Non-pigmented ciliary epithelial cell (primary cell): ENCODE data around the gene AMFR.
"Not testable (repeated sequence)": the region's sequence is repeated elsewhere in the genome, so short reads cannot be mapped to it uniquely, and the experiment has no call there.

ENCODE experiments used
- DNase-seq: peaks from one replicate; pipeline ENCODE4 v3.0.0-alpha.2; 2010; ENCODE audit warnings: low read depth

Gene AMFR

DNA sequence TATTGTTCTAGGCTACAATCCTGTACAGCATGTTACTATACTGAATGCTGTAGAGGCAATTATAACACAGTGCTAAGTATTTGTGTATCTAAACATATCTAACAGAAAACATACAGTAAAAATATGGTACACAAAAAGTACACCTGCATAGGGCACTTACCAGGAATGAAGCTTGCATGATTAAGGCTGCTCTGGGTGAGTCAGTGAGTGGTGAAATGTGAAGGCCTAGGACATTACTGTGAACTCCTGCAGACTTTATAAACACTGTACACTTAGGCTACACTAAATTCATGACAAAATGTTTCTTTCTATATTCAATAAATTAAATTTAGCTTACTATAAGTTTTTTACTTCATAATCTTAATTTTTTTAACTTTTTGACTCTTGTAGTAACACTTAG is 37.1 kb downstream of the AMFR start:
- no peak for DNase-seq

DNA sequence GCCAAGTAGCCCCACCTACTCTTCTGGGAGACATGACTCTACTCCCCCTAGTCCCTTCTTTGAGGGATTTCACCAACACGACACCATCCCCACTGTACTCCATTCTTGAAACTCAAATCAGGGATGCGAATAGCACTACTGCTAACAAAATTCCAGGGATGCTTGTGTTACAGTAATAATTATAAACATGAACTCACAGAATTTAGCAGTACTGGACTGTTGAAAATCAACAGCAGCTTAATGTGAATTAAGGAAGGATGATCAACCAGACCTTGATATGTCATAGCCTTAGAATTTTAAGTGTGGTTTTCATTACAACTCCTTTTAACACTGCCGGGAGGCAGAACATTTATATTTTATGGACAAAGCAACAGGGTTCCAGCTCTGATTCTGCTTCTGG is 37.9 kb downstream of the AMFR start:
- DNase-seq = no peak

DNA sequence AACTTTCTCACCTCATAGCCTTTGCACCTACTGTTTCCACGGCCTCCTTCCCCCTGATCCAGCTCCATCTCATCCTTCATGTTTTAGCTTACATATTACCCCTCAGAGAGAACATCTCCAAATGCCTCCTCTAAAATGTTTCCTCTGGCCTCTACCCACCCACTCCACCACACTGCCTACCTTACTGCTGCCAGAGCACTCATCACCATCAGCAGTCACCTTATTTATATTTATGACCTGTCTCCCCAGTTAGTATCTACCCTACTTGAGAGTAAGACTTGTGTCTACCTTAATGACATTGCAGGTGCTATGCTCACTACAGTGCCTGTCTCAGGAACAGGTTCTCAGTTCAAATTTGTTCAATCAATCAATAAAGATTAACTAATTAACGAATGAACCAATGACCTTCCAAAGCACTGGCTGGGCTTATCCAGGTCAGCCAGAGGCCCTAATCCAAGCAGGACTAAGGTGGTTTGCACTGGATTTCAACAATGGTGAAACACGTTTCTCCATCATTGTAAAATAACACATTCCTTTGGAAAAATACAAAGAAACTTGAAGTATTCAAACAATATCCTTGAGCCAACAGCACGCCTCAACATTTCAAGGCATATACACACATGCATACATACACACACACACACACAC is 41.1 kb downstream of the AMFR start:
- no peak for DNase-seq

DNA sequence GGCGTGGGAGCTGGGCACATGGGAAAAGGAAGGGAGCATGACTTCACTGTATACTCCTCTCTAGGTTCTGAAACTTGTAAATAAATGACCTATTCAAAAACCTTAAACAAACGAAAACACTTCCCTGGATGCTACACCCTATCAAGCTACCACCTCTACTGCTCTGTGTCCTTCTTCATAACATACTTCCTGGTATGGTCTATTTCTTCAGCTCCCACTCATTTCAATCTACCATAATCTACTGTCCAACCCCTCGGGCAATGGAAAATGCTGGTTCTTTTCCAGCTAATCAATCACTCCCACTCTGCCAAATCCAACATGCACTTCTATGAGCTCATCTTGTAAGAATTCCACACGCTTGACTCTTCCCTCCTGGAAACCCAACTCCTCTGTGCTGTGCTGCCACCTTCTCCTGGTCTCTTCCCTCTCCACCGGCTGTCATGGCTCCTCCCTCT is 42.4 kb downstream of the AMFR start:
- no peak for DNase-seq

DNA sequence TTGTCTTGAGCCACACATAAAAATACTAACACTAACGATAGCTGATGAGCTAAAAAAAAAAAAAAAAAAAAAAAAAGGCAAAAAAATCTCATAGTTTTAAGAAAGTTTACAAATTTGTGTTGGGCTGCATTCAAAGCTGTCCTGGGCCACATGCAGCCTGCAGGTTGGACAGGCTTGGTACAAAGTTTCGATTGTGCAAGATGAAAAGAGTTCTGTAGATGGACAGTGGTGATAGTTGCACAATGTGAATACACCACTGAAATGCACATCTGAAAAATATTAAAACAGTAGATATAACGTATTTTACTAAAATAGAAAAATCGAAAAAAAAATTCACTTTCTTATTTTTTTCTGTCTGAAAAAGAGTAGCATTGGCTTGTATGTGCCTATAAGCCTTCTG is 42.9 kb downstream of the AMFR start:
- no peak for DNase-seq

DNA sequence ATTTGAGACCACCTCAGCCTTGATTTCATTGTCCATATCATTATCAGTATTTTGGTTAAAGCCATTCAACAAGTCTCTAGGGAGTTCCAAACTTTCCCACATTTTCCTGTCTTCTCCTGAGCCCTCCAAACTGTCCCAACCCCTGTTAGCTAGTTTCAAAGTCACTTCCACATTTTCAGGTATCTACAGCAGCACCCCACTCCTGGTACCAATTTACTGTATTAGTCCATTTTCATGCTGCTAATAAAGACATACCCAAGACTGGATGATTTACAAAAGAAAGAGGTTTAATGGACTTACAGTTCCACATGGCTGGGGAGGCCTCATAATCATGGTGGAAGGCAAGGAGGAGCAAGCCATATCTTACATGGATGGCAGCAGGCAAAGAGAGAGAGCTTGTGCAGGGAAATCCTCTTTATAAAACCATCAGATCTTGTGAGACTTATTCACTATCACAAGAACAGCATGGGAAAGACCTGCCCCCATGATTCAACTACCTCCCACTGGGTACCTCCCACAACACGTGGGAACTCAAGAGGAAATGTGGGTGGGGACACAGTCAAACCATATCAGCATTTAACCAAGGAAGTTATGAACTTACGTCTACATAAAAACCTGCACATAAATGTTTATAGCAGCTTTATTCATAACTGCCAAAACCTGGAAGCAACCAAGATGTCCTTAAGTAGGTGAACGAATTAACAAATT is 44.4 kb downstream of the AMFR start:
- DNase-seq = not testable (repeated sequence)

DNA sequence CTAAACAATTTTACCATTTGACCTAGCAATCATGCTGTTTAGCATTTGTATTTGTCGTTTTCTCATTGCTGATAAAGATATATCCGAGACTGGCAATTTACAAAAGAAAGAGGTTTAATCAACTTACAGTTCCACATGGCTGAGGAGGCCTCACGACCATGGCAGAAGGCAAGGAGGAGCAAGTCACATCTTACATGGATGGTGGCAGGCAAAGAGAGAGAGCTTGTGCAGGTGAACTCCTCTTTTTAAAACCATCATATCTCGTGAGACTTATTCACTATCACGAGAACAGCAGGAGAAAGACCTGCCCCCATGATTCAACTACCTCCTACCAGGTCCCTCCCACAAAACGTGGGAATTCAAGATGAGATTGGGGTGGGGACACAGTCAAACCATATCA is 46.3 kb downstream of the AMFR start:
- not testable (repeated sequence) for DNase-seq

DNA sequence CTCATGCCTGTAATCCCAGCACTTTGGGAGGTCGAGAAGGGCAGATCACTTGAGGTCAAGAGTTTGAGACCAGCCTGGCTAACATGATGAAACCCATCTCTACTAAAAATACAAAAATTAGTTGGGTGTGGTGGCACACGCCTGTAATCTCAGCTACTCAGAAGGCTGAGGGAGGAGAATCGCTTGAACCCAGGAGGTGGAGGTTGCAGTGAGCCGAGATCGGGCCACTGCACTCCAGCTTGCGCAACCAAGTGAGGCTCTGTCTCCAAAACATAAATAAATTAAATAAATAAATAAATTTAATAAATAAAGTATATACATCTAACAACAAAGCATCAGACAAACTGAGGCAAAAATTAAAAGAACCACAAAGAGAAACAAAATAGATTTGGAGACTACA is 49.6 kb downstream of the AMFR start:
- DNase-seq = not testable (repeated sequence)

DNA sequence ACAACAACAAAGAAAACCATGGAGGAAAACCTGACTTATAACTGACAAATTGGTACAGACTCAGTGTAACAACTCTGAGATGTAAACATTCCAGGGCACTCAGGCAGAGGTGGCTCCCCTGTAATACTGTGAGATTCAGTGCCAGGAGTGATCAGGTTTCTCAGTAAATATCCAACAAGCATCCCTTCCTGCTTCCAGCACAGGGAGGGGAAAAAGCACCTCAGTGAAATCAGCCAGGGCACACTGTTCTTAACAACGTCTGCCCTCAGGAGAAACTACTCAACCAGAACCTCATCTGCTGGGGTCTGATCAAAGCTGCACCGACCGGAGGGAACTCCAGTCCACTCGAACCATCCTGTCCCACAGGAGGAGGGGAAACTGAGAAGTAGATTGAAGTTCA is 52.3 kb downstream of the AMFR start:
- no peak for DNase-seq

DNA sequence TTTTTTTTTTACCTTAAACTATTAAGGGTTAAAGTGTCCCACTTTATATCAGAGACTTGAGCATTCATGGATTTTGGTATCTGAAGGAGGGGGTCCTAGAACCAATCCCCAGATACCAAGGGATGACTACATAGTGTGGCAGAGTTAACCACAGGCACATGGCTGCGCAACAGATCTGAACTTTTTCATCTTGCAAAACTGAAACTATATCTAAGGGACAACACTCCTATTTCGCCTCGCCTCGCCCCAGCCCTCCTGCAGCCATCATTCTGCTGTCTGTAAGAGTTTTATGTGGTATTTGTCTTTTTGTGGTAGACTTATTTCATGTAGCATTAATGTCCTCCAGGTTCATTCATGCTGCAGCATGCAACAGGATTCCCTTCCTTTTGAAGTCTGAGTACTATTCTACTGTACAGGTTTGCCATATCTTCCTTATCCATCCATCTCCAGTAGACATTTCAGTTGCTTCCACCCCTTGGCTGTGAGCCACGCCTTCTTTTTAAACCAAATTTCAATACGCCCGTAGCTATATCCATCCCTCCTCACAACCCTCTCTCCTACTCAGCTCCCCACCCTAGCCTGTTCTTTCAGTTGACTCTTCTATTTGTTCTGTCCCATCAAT is 53.2 kb downstream of the AMFR start:
- no peak for DNase-seq

DNA sequence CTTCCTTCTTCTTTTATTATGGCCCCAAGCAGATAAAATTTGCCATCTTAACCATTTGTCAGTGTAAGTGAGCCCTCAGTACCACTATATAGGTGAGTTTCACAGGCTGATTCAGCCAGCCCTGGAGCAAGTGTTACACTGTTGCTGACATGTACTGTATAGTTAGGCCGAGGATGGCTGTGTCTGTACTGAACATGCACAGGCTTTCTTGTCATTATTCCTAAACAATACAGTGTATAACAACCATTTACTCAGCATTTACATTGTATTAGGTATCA is 53.7 kb downstream of the AMFR start:
- DNase-seq = no peak

DNA sequence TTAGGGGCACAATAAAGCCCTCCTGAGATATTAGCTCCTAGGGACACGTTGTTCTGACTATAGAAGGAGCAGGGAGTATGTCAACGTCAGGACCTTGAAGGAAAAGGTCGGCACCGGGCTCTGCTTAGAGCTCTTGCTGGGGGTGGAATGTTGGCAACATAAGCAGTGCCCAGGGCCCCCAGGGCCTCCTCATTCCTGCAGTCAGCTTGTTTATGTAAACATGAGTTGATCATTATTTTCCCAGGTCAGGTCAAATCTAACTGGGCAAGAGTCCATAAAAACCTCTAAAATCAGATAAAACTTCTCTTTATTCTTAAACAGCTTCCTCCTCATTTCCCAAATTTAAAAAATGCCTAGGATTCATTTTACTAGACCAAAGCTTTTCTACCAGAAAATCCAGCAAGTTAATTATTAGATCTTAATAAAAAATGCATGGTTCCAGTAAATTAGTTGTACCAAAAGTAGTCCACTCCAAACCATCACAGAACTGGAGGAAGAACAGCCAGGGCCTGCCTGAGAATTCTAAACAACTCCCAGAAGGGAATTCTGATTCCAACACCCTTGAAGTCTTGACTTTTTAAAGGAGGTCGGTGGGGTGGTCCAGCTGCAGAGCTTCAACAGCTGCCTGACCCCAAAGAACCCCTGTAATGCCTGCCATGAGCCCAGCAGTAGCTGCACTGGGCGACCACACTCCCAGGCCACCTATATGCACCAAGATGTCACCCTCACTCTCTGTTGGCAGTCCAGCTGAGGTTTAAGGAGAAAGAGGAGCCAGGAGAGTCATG is 54.3 kb downstream of the AMFR start:
- no peak for DNase-seq

DNA sequence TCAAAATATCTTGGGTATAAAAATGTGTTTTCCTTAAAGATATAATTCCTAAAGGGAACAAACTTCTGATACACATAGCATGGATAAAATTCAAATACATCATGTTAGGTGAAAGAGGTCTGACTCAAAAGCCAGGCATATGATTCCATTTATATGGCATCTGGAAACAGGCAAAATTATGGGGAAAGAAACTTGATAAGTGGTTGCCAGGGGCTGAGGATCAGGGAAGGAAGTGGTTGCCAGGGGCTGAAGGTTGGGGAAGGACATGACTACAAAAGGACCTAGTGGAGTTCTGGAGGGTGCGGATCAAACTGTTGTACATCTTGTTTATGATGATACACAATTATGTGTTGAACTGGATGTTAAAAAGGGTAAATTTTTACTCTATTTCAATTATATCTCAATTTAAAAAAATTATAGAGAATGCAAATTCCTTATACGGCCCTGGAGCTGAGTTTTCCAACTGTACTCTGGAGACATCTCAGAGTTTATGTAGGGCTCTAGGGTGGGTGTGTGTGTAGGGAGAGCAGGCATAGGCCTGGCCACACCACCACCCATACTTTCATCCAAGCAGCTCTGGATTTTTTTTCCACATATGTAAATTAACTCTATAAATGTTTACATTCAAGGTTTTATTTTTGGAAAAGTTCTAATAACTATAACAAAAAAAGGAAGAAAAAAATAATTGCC is 55.0 kb downstream of the AMFR start:
- no peak for DNase-seq

DNA sequence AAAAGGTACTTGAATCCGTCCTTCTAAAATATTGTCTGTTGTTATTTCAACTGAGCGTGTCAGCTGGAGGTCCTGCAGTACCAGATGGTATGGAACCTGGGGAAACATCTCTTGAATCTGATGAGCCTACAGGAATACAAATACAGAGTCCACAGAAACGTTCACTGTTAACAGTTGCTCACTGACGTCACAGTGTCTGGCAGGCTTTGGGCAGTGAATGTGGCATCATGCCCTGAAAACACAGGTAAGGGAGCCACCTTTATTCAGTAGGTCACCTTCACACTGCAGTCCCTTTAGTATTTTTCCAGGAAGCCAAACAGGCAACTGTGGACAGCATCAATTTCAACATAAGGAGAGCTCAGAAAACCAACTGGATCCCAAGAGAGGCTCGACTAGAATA is 56.1 kb downstream of the AMFR start:
- no peak for DNase-seq

DNA sequence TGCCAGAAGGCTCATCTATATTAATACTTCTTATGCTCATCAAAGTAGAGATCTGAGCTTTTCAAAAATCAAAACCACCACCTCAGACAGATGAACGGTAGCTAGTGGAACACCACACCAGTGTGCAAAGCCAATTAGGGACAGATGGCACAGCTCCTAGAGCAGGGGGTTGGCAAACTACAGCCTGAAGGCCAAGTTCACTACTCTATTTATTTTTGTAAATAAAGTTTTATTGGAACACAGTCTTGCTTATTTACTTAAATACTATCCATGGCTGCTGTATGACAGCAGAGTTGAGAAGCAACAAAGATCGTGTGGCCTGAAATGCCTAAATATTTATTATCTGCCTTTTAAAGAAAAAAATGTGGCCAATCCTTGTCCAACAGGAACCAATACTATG is 56.8 kb downstream of the AMFR start:
- DNase-seq = no peak

DNA sequence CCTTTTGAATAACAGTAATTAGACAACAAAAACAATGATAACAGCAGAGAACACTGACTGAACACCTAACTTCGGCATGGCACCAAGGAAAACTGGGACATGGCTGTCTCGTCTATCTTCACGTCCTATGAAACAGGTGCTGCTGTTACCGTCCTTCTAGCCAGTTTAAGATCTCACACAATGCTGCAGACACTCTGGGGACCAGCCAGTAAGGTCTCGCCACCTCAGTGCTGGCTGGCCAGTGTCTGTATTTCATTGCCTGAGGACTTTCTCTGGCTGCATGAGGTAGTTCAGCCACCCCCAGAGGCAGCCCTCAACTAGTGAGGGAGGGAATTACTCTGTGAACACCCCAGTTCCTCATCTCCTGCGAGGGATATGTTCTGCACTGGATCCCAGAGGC is 57.6 kb downstream of the AMFR start:
- DNase-seq = no peak

DNA sequence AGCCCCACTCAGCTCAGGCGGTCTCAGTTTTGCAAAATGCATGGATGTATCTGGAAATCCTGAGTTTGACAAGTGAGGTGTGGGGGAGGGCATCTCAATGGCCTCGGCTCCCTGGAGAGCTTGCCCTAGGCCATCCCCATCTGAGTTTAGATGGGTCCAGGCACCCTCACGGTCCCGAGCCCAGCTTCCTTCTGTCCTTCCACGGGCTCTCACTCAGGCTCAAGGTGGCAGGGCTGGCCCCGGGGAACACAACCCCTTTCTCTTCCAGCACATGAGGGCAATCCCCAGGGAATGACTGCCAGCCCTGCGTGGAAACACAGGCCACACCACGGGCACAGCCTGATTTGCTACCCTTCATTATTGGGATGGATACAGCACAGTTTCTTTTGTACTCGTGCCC is 58.4 kb downstream of the AMFR start:
- DNase-seq = no peak

DNA sequence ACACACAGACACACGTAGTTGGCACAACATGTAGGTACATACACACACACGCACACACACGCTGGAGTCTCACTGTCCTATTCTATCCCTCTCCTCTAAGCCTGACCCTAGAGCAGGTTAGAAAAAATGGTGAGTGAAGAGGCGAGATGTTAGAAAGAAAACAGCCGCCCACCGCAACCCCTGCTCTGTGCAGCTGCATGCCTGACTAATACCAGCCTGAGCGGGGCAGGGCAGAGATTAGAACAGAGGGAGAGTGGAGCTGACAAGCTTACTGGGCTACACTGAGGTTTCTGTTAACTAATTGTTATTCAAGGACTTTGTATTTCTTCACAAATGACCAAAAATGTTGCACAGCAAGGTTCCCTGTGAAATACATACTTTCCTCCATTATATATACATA is 59.8 kb downstream of the AMFR start:
- no peak for DNase-seq

DNA sequence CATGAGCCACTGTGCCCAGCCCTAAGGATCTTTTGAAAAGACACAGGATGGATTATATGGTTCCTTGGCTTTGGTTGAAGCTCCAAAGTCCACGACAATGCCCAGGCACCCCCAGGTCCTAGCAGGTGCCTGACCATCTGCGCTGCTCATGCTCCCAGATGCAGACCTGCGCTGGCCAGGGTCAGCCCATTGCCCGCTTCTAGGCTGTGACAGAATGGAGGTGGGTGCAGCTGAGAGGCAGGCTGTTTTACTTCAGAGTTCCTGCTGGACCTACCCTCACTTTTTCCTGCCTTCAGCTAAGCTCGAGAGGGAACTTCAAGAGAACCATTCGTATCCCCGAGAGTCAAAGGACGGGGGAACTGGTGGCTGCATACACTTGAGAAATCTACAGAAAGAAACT is 60.5 kb downstream of the AMFR start:
- no peak for DNase-seq

DNA sequence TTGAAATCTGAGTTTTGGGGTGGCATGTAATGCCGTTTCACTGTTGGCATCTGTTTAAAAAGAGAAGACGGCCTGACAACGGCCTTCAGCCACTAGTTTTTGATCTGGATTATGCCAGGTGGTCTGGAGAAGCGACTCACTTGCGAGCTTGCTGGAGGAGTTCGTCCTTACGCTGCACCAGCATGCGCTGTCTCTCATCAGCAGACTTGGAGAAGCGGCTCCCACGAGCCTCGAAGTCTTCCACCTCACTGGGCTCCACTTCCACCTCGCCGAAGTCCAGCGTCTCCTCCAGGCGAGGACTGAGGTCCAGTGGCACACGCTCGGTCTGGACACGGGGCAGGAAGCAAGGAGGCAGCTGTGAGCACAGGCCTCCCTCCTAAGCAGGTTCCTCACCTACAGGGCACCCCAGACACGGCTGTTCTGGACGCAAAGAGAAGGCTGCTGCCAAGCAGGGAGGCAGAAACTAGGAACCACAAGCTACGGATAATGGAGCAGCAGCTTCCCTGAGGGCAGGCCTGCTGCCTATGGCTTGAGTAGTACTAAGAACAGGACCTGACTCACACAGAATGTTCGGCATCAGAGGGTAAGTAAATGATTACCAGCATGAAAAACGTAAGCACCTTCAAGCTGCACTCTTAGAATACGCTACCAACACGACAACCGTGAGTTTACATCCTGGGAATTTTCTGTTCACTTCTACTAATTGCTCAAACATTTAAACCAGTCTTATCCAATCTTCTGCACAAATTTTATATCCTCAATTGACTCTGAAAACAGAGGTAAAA is 61.4 kb downstream of the AMFR start:
- no peak for DNase-seq

DNA sequence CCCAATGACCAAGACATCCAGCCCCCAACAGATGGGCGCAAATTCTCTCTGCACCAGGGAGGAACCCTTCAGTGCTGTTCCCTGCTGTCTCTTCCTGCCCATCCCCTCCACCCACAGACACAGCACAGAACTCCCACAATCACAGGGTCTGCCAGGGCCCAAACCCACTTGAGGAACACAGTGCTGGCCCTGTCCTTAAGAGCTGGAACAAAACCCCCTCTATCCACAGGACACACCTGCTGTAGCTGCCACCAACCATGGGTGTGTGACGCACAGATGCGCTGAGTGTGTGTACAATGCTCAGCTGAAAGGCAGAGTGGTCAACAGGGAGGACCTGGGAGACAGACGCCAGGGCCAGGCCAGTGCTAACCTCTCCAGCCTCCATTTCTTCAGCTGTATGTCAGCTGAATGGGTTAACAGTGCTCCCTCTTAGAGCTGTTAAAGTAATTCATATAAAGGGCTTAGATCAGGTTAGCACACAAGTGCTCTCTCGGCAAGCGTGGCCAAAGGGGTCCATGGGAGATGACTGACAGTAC is 62.1 kb downstream of the AMFR start:
- DNase-seq = no peak
